ENCODE results near the gene UNC13D.

The UNC13D gene

DNA sequence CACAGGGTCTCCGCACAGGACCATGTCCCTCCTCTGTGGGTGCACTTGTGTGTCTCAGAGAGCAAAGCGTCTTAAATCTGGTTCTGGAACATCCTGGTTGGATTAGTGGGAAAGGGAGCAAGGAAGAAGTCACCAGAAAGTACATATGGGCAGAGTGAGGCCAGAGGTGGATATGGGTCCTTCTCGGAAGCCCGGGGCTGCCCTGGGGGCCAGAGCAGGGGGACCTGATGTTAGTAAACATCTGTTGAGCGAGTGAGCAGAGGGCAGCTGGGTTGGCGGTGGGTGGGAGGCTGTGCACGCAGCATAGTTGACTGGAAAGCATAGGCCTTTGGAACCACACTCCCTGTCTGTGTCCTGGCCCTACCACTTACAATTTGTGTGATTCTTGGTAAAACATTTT is 22.7 kb downstream of the UNC13D start:
- in situ Hi-C loops (cut with HindIII; ENCODE audit: low pct_ligation_motif_present, low sequenced_read_pairs), result no loop called here
- Histone ChIP-seq H3K27ac (no peak overlapping the region), H3K36me3 (replicated peaks) (peaks cover 36% of the 10 kb centered on the region), H3K27me3 (replicated peaks) (no peaks in the 10 kb centered on the region), H3K4me3 (ENCODE audit: low read depth, low read length) (no peak overlapping the region)
- DNase-seq, result no peak
- TF ChIP-seq, protein P1, sequence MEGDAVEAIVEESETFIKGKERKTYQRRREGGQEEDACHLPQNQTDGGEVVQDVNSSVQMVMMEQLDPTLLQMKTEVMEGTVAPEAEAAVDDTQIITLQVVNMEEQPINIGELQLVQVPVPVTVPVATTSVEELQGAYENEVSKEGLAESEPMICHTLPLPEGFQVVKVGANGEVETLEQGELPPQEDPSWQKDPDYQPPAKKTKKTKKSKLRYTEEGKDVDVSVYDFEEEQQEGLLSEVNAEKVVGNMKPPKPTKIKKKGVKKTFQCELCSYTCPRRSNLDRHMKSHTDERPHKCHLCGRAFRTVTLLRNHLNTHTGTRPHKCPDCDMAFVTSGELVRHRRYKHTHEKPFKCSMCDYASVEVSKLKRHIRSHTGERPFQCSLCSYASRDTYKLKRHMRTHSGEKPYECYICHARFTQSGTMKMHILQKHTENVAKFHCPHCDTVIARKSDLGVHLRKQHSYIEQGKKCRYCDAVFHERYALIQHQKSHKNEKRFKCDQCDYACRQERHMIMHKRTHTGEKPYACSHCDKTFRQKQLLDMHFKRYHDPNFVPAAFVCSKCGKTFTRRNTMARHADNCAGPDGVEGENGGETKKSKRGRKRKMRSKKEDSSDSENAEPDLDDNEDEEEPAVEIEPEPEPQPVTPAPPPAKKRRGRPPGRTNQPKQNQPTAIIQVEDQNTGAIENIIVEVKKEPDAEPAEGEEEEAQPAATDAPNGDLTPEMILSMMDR (IDR thresholded peaks at IDR 0.05; ENCODE audit: low read depth, low read length, missing control alignments), result no peak

DNA sequence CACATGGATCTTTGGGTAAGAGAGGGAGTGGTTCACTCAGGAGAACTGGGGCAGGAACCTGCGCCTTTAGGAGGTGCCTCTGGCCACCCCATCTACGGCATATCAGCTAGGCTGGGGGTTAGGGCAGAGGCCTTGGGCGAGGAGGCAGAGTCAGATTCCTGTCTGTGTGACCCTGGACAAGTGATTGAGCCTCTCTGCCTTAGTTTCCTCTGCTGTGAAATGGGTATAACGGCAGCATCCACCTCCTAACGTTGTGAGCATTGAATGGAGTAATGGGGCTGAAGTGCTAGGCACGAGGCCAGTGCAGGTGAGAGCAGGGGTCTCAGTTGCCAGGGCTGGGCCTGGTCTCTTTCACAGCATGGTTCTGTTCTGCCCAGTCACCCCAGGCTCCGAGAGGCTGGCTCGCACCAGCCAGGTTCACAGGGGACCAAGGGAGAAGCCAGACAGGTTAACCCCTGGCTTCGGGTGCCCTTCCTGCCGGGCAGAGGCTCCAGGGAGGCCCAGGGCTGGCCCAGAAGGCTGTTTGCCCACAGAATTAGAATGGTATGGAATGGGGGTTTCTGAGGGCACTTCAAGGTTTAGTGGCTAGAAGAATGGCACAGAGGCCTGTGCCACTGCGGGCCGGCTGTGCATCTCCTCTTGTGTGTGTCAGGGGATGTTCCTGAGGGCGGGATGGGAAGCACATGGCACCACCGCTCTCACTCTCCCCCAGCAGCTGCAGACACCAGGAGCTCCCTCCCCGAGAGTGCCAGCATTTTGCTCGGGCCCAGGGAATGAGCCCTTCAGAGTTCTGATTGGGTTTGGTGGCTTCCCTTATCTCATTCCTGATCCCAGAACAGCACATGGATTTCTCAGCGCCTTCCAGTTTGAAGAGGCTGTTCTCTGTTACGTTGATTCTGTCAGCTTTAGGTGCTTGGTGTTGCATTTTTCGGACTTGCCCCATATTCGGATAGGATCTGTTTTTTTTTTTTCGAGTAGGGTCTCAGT is 23.8 kb downstream of the UNC13D start:
- TF ChIP-seq, protein P1 (IDR thresholded peaks at IDR 0.05; ENCODE audit: low read depth, low read length, missing control alignments), result no peak
- in situ Hi-C loops (cut with HindIII; ENCODE audit: low pct_ligation_motif_present, low sequenced_read_pairs), result no loop called here
- DNase-seq, result no peak
- Histone ChIP-seq H3K4me3 (ENCODE audit: low read depth, low read length) (no peak overlapping the region), H3K27me3 (replicated peaks) (no peaks in the 10 kb centered on the region), H3K27ac (no peak overlapping the region), H3K36me3 (replicated peaks) (peaks cover 36% of the 10 kb centered on the region)

DNA sequence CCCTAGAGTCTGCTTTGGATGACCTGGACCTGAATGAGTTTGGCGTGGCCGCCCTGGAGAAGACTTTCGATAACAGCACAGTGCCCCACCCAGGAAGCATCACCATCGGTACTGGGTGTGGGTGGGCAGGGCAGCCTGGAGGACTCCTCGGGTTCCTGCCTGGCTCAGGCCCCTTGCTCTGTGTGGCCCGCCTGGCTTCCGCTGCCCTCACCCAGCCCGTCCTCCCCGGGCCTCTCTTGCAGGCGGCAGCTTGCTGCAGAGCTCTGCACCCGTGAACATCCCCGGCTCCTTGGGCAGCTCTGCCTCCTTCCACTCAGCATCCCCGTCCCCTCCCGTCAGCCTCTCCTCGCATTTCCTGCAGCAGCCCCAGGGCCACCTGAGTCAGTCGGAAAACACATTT is 24.5 kb downstream of the UNC13D start:
- Histone ChIP-seq H3K27me3 (replicated peaks) (no peaks in the 10 kb centered on the region), H3K36me3 (replicated peaks) (peaks cover 36% of the 10 kb centered on the region), H3K27ac (no peak overlapping the region), H3K4me3 (ENCODE audit: low read depth, low read length) (no peak overlapping the region)
- no peak for DNase-seq
- in situ Hi-C loops (cut with HindIII; ENCODE audit: low pct_ligation_motif_present, low sequenced_read_pairs), result no loop called here
- TF ChIP-seq, protein P1 (IDR thresholded peaks at IDR 0.05; ENCODE audit: low read depth, low read length, missing control alignments), result no peak

DNA sequence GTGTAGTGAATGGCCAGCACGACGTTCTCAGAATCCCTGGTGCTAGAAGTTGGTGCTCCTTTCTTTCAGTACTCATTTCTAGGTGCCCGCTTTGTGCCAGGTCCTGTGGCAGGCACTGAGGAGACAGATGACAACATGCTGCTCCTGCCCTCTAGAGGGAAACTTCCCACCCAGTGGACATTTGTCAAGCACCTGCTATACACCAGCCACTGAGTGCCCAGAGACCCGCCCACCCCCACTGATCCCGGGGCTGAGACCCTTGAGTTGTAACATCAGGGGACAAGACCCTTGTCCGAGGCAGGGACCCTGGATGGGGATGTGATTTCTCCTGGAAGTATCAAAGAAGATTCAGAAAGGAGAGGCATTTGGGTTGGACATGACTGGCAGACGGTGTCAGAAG is 25.1 kb downstream of the UNC13D start:
- H3K4me3 ChIP-seq (ENCODE audit: low read depth, low read length), result no peak overlapping the region
- no peak for DNase-seq
- H3K27me3 ChIP-seq (replicated peaks), result no peaks in the 10 kb centered on the region
- in situ Hi-C loops (cut with HindIII; ENCODE audit: low pct_ligation_motif_present, low sequenced_read_pairs), result no loop called here
- peaks cover 36% of the 10 kb centered on the region for H3K36me3 ChIP-seq (replicated peaks)
- no peak overlapping the region for H3K27ac ChIP-seq
- TF ChIP-seq, protein P1 (IDR thresholded peaks at IDR 0.05; ENCODE audit: low read depth, low read length, missing control alignments), result no peak

DNA sequence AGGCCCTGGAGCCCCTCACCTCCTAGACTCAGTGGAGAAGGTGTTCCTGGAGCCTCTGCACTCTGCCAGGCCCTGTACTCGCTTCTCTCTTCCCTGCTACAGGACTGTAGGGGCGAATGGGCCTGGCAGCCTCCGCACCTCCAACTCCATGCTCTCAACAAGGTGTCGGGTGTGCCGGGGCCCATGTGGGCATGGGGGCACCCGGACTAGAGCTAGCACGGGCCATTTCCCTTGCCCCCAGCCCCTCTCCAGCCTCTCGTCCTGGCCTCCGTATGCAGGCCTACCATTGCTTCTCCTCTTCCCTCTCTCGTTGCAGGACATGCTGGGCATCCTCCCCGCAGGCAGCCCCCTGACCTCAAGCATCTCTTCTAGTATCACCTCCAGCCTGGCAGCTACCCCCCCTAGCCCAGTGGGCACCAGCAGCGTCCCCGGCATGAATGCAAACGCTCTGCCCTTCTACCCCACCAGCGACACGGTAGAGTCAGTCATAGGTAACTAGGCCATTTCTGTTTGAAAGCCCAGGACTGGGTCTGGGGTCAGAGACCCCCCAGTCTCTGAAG is 25.8 kb downstream of the UNC13D start:
- in situ Hi-C loops (cut with HindIII; ENCODE audit: low pct_ligation_motif_present, low sequenced_read_pairs), result no loop called here
- Histone ChIP-seq H3K27ac (no peak overlapping the region), H3K27me3 (replicated peaks) (no peaks in the 10 kb centered on the region), H3K4me3 (ENCODE audit: low read depth, low read length) (no peak overlapping the region), H3K36me3 (replicated peaks) (peaks cover 31% of the 10 kb centered on the region)
- DNase-seq, result no peak
- TF ChIP-seq, protein P1 (IDR thresholded peaks at IDR 0.05; ENCODE audit: low read depth, low read length, missing control alignments), result no peak

All from brain microvascular endothelial cell (primary cell).